ENCODE data around the gene HS3ST4. TPM values are rescaled to one million over a fixed set of nuclear protein-coding genes. Genes with fewer than 3 reads are reported as not detected.

HS3ST4 gene
- total RNA-seq, 4 donors from 2014 or later: 0.15 to 4.6 (median 0.37) TPM

GRCh38 chr16:25867041-25867440, 175.3 kb downstream of the HS3ST4 start:
- H3K4me3 ChIP-seq: no peak overlapping the region
- TF ChIP-seq CTCF (IDR thresholded peaks at IDR 0.05): no peak
- H3K9me3 ChIP-seq: peaks cover 0 to 5% (median 0%) of the 10 kb centered on the region in 3 donors
- H3K27ac ChIP-seq: no peak overlapping the region
- H3K4me1 ChIP-seq: no peaks in the 10 kb centered on the region
- no peak for DNase-seq
- no peaks in the 10 kb centered on the region for H3K36me3 ChIP-seq
- 63 to 68% methylated on average over 2 of the region's 2 CpGs for WGBS, 2 donors
- intact Hi-C loops (cut with DNase I): no loop called here
- H3K27me3 ChIP-seq: no peaks in the 10 kb centered on the region

- intact Hi-C loops (cut with DNase I): no loop called here
- DNase-seq: no peak
- no peaks in the 10 kb centered on the region for H3K4me1 ChIP-seq
- 52 to 53% methylated on average over 5 of the region's 6 CpGs for WGBS, 2 donors
- H3K4me3 ChIP-seq: no peak overlapping the region
- H3K9me3 ChIP-seq: peaks cover 0 to 5% (median 0%) of the 10 kb centered on the region in 3 donors
- no peaks in the 10 kb centered on the region for H3K27me3 ChIP-seq
- no peak for TF ChIP-seq POLR2A (IDR thresholded peaks at IDR 0.05)
- no peak for TF ChIP-seq CTCF (IDR thresholded peaks at IDR 0.05)
- no peaks in the 10 kb centered on the region for H3K36me3 ChIP-seq
- no peak overlapping the region for H3K27ac ChIP-seq
Measured at GRCh38 chr16:25868106-25868505, 176.3 kb downstream of the HS3ST4 start.

- DNase-seq: no peak
- intact Hi-C loops (cut with DNase I): no loop called here
- WGBS, 2 donors: 36 to 43% methylated on average over 9 of the region's 9 CpGs
- H3K4me1 ChIP-seq: no peaks in the 10 kb centered on the region
- peaks cover 0 to 5% (median 0%) of the 10 kb centered on the region in 3 donors for H3K9me3 ChIP-seq
- TF ChIP-seq CTCF (IDR thresholded peaks at IDR 0.05) (no peak), POLR2A (IDR thresholded peaks at IDR 0.05) (no peak)
- no peak overlapping the region for H3K27ac ChIP-seq
- no peaks in the 10 kb centered on the region for H3K36me3 ChIP-seq
- no peaks in the 10 kb centered on the region for H3K27me3 ChIP-seq
- H3K4me3 ChIP-seq: no peak overlapping the region
Measured at GRCh38 chr16:25868706-25869370, 177.1 kb downstream of the HS3ST4 start.

DNA sequence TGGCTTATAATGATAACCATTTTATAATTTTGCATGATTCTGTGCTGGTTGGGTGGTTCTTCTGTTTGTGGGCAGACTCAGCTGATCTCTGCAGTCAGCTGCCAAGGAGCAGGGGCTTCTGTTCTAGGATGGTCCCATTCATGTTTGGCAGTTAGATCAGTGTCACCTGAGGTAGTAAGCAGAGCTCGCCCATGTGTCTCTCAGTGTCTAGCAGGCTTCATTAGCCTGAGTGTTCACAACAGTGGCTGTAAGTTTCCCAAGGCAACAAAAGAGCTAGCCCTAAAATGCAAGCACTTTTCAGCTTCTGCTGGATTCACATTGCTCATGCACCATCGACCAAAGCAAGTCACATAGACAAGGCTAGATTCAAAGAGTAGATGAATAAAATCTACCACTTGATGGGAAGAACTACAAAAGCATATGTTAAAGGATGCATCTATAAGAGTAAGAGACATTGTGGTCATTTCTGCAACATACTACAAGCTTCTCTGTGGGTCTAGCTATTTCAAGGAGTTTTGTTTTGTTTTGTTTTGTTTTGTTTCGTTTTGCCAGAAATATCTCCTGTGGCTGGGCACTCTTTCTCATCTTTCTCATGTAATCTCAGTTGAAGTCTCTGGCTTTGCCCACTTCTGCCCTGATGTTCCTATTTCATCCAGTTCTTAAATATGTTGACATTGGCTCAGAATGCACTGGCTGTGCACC, 180.8 kb downstream of the HS3ST4 start:
- no peak for TF ChIP-seq CTCF (IDR thresholded peaks at IDR 0.05)
- Histone ChIP-seq H3K4me1 (no peaks in the 10 kb centered on the region), H3K27me3 (no peaks in the 10 kb centered on the region), H3K27ac (no peak overlapping the region), H3K4me3 (no peak overlapping the region), H3K36me3 (no peaks in the 10 kb centered on the region), H3K9me3 (no peaks in the 10 kb centered on the region)
- 49 to 73% methylated on average over 2 to 3 of the region's 3 CpGs for WGBS, 2 donors
- intact Hi-C loops (cut with DNase I): no loop called here
- DNase-seq: no peak

DNA sequence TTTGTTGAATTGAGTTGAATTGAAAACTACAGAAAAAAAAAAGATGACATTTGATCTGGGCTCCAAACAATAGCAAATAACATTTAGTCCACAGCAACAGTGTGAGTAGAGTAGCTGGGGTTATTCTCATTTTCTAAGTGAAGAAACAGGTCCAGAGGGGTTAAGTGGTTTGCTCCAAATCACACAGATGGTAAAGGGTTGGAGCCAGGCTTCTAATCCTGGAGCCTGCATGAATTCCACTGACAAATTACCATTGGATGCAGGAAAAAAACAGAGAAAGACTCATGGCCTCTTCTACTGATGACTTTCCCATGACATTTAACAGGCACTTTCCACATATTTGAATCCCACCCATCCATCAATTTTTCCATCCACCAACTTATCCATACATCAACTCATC, 182.4 kb downstream of the HS3ST4 start:
- TF ChIP-seq POLR2A (IDR thresholded peaks at IDR 0.05): no peak
- TF ChIP-seq CTCF (IDR thresholded peaks at IDR 0.05): no peak
- Histone ChIP-seq H3K9me3 (no peaks in the 10 kb centered on the region), H3K27ac (no peak overlapping the region), H3K4me3 (no peak overlapping the region), H3K4me1 (no peaks in the 10 kb centered on the region), H3K36me3 (no peaks in the 10 kb centered on the region), H3K27me3 (no peaks in the 10 kb centered on the region)
- intact Hi-C loops (cut with DNase I): no loop called here
- DNase-seq: no peak

All from esophagus squamous epithelium (tissue), 5 donors.